ENCODE measurements around the gene RPGRIP1.
"Not testable (repeated sequence)": the region's sequence is repeated elsewhere in the genome, so short reads cannot be mapped to it uniquely, and the experiment has no call there.

RPGRIP1 gene

DNA sequence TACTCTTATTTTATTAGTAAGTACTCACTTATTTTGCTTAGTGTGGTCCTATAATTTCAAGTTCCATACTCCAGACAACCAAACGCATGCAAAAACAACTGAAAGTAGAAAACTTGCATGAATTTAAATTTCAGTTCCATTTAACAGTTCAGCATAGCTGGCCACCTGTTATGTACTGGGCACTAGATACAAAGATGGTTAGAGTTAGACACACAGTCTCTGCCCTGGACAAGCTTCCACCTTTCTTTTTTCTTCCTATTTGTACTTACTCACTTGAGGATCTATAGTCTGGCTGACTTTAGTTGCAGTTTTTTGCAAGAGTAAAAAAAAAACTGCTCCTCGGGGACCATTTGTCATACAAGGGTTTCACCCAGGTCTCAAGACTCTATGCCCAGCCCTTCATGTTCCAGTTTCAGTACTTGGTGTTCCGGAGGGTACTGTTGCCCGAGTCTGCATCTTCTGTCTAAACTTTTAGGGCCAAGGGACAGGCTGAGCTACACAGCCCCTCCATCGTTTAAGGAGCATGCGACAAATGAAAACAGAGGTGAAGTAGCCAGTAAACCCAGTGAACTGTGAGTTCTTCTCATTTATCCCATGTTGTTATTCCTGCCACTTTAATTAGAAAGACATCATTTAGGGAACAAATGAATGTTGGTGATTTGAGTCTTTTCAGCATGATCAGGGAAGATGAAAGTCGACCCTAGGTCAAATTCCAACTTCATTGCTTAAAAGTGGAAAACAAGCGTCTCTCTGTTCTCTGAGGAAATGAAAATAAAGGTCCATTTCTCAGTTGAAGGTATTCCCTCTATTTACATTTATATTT is 22.3 kb downstream of the RPGRIP1 start:
- DNase-seq, result no peak

DNA sequence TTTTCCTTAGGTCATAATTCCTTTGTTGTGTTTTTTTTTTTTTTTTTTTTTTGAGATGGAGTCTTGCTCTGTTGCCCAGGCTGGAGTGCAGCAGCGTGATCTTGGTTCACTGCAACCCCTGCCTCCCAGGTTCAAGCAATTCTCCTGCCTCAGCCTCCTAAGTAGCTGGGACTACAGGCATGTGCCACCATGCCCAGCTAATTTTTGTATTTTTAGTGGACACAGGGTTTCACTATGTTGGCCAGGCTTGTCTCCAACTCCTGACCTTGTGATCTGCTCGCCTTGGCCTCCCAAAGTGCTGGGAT is 22.9 kb downstream of the RPGRIP1 start:
- not testable (repeated sequence) for DNase-seq

DNA sequence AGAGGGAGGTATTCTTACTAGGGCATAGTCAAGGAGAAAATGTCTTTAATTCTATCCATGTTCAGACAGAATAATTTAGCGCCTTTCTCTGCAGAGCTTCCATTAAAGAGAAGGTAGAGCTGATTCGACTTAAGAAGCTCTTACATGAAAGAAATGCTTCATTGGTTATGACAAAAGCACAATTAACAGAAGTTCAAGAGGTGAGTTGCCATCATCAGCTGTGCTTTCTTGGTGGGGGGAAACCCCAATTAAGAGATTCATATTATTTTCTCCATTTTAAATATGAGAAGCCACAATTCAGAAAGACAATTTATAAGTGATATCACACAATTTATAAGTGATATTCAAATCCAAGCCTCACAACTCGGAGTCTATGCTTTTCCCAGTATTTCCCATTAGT is 27.8 kb downstream of the RPGRIP1 start:
- no peak for DNase-seq

DNA sequence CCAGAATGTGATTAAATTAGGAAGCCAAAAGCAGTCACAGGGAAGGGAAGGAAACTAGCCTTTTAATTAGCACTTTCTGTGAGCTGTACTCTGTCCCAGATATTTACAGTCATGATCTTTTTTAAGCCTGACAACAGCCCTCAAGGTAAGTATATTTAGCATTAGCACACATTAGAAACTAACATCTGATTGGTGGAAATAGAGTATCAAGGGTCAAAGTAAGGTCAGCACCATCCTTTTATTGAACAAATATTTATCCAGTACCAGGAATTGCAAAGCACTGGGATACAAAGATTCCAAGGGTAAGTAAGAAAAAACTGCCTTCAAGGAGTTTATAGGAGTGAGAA is 28.2 kb downstream of the RPGRIP1 start:
- no peak for DNase-seq

DNA sequence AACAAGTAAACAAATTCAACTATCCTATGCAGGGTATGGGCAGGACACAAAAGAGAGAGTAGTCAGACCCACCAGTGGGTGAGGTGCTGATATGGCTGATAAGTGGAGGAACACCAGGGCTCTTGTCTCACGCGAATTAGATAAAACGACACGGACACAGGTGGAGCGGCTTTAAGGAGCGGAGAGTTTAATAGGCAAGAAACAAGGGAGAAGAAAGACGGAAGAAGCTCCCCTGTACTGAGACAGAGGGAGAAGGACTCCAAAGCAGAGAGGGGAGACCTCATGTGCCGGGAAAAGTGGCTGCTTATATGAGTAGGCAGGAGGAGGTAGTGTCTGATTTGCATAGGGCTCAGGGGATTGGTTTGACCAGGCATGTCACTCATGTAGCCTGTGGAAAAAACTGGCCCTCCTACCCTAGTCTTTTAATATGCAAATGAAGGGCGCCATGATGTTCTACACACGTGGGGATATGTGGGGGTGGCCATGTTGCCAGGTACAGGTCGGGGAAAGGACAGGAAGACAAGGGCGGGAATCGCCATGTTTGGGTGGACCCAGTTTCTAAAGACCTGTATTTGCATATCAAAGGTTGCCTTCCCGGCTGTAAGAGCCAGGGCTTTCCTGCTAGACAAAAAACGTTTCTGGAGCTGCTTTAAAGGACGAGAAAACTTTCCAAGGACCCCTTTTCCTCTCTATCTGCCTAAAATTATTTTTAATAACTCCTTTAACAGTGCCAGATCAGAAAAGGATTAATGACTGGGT is 28.8 kb downstream of the RPGRIP1 start:
- peak; percentile 65 for DNase-seq

DNA sequence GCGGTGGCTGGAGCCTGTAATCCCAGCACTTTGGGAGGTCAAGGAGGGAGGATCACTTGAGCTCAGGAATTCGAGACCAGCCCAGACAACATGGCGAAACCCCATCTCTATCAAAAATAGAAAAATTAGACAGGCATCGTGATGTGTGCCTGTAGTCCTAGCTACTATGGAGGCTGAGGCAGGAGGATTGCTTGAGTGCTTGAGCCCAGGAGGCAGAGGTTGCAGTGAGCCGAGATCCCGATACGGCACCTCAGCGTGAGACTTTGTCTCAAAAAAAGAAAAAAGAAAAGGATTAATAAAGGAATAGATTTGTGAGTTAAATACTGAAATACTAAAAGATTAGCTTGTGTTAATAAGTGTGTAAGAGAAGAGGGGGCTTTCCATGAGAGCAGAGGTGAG is 29.4 kb downstream of the RPGRIP1 start:
- no peak for DNase-seq

DNA sequence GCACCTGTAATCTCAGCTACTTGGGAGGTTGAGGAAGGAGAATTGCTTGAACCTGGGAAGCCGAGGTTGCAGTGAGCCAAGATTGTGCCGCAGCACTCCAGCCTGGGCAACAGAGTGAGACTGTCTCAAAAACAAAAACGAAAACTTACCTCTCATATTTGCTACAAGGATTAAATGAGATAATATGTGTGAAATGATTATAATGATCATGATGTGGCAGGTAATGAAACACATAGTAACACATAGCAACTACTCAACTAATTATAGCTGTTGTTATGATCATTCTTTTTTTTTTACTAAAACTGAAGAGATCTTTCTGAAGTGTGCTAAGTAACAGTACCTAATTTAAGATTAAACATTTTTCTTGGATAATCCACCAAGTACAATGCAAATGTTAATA is 30.1 kb downstream of the RPGRIP1 start:
- no peak for DNase-seq

DNA sequence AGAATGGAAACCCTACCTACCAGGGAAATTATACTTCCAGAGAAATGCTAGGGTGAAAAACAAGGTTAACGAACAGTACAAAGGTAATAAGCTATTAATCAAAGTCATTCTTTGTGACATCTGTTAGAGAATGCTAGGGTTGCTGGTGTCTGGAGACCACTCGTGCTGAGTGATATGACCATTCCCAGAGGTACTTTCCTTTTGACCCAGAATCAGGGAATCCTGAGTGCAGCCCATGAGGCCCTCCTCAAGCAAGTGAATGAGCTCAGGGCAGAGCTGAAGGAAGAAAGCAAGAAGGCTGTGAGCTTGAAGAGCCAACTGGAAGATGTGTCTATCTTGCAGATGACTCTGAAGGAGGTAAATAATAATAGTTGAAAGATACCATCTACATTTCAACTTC is 31.7 kb downstream of the RPGRIP1 start:
- DNase-seq, result no peak

DNA sequence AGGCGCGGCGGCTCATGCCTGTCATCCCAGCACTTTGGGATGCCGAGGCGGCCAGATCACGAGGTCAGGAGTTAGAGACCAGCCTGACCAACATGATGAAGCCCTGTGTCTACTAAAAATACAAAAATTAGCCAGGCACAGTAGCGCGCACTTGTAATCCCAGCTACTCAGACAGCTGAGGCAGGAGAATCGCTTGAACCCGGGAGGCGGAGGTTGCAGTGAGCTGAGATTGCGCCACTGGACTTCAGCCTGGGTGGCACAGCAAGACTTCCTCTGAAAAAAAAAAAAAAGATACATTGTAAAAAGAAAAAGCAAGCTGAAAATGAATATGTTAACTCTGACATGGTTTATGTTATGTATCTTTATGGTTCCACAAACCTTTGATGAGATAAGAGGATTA is 33.6 kb downstream of the RPGRIP1 start:
- DNase-seq, result no peak

DNA sequence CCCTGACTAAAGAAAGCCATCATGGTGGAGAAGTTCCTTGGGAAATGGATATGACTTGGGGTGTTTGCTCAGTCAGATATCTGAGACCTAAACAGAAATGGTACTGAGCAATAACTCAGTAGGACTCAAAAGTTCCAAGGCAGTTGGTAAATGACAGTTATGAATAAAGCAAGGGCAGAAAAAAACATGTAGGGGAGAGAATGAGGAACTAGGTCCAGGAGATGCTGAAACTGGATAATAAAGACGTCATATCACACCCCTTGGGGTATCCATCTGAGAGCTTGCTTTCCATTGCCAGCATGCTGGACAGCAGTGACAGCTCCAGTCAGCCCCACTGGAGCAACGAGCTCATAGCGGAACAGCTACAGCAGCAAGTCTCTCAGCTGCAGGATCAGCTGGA is 37.5 kb downstream of the RPGRIP1 start:
- DNase-seq, result no peak

DNA sequence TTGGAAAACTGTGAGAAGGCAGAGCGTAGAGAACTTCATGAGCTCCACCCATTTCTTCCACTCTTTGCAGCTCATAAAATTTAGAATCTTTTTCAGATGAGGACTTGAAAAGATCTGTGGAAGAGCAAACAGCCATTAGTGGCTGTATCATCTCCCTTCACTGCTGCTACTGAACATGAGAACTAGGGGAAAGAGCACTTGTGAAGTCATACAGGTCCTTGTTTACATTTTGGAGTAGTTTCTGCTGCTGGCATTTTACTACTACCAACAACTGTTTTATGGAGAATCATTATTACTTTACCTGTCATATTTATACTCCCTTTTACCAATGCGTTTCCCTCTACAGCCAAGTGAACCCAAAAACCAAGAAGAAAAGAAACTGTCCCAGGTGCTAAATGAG is 41.0 kb downstream of the RPGRIP1 start:
- DNase-seq, result no peak

DNA sequence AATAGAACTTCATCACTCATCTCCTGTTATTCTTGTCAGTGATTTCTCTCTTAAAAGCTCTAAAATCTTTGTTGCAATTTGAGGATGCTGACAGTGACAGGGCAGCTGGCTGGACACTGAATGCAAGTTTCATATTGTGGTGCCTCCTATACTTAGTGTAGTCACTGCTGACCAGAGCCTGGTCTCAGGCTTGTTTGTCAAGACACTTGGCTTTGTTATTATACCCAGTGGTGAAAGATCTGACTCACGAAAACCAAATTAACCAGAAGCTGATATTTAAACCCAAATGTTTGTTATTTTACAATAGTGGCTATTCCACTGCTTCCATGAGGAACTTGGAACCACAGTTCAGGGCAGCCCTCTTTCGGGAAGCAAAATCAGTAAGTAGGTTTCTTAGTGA is 42.8 kb downstream of the RPGRIP1 start:
- DNase-seq, result no peak

DNA sequence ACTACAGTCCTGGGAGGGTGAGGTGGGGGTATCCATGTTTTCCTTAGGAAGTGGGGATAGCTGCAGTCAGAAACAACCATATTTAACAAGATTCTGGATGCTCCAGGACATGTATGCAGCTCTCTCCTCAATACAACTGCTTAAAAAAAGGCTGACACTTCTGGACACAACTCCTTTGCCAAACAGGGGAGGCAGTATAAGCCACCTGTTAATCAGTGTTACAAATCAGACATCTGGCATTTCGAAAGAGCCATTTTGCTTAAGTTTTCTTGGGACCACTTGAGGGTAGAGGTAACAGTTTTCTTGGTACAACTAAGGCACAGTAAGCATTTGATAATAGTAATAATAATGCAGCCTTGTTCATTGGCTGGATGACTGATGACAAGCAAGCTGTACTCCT is 47.1 kb downstream of the RPGRIP1 start:
- DNase-seq, result no peak

Data from activated CD4-positive, alpha-beta T cell treated with anti-CD3 and anti-CD28 coated beads, Interleukin-2, amount 50 U/mL, for 1 hour (primary cell).